IMR-90 (cell line): Measurements from ENCODE around the gene SCLY. TPM values are rescaled to one million over a fixed set of nuclear protein-coding genes. Genes with fewer than 3 reads are reported as not detected.

Experiments used
- ATAC-seq: fragments of 200-7000 bp; cut with Tn5 transposase; 2 replicates; pipeline ENCODE4 v1.9.1; 2020; ENCODE audit warnings: low read depth, mild to moderate bottlenecking, moderate library complexity
- BruUV-seq: library from RNA; stranded (reverse); fragments of 400-500 nt; replicated peaks from 2 replicates; lab custom pipeline; 2021; lab: Mats Ljungman, UMichigan
- CTCF ChIA-PET: fragments of 300-600 bp; formaldehyde crosslinking; extraction: SDS; loops from one replicate; lab custom pipeline; 2021; ENCODE audit warnings: antibody characterized with exemption; lab: Yijun Ruan, JAX
- POLR2A ChIA-PET: fragments of 300-600 bp; sonication (Branson Sonifier 250); formaldehyde crosslinking; loops from one replicate; lab custom pipeline; 2022; ENCODE audit warnings: antibody characterized with exemption; ENCODE audit not compliant: unreplicated experiment; lab: Charles Lee
- DNase-seq: peaks from one replicate; pipeline ENCODE4 v3.0.0; 2013
- H2AFZ ChIP-seq: replicated peaks from 2 replicates; pipeline ENCODE3; 2013; ENCODE audit warnings: low read length, mild to moderate bottlenecking; ENCODE audit not compliant: poor library complexity
- H2AK5ac ChIP-seq: 2 replicates; pipeline ENCODE4 v1.6.1; 2013; ENCODE audit warnings: low read depth, low read length, inconsistent platforms
- H2AK9ac ChIP-seq: replicated peaks from 2 replicates; pipeline ENCODE3; 2013; ENCODE audit warnings: mild to moderate bottlenecking, low read depth, low read length, moderate library complexity; ENCODE audit not compliant: poor library complexity
- H2BK120ac ChIP-seq: 2 replicates; pipeline ENCODE4 v1.6.1; 2013; ENCODE audit warnings: low read depth, low read length, inconsistent platforms
- H2BK15ac ChIP-seq: 3 replicates; pipeline ENCODE4 v1.6.1; 2013; ENCODE audit warnings: low read depth, low read length, inconsistent platforms
- H2BK20ac ChIP-seq: 2 replicates; pipeline ENCODE4 v1.6.1; 2013; ENCODE audit warnings: low read depth, mild to moderate bottlenecking, inconsistent platforms, low read length, moderate library complexity
- H2BK5ac ChIP-seq: 2 replicates; pipeline ENCODE4 v1.6.1; 2013; ENCODE audit warnings: mild to moderate bottlenecking, low read depth, low read length, inconsistent platforms; ENCODE audit not compliant: poor library complexity, severe bottlenecking
- H3K14ac ChIP-seq: replicated peaks from 2 replicates; pipeline ENCODE4 v1.6.1; 2013; ENCODE audit warnings: low read depth, low read length, inconsistent platforms
- H3K18ac ChIP-seq: 2 replicates; pipeline ENCODE4 v1.6.1; 2013; ENCODE audit warnings: low read depth, low read length, control low read depth
- H3K23ac ChIP-seq: 2 replicates; pipeline ENCODE4 v1.6.1; 2013; ENCODE audit warnings: low read depth, low read length, inconsistent platforms
- H3K27ac ChIP-seq: 2 replicates; pipeline ENCODE4 v1.5.1; 2013; ENCODE audit warnings: mild to moderate bottlenecking, control low read depth, low read length; ENCODE audit not compliant: insufficient read depth
- H3K27me3 ChIP-seq: 2 replicates; pipeline ENCODE4 v1.6.1; 2013; ENCODE audit warnings: low read length; ENCODE audit not compliant: control insufficient read depth, insufficient read depth
- H3K36me3 ChIP-seq: 2 replicates; pipeline ENCODE4 v1.6.1; 2013; ENCODE audit warnings: low read length, mixed read lengths; ENCODE audit not compliant: control insufficient read depth, insufficient read depth
- H3K4ac ChIP-seq: 2 replicates; pipeline ENCODE4 v1.6.1; 2013; ENCODE audit warnings: low read depth, low read length, inconsistent platforms
- H3K4me1 ChIP-seq: 2 replicates; pipeline ENCODE4 v1.6.1; 2013; ENCODE audit warnings: low read length, mixed read lengths; ENCODE audit not compliant: control insufficient read depth, insufficient read depth
- H3K4me2 ChIP-seq: 2 replicates; pipeline ENCODE4 v1.6.1; 2013; ENCODE audit warnings: low read depth, mild to moderate bottlenecking, control low read depth, low read length, moderate library complexity
- H3K4me3 ChIP-seq: 2 replicates; pipeline ENCODE4 v1.5.1; 2013; ENCODE audit warnings: low read depth, mild to moderate bottlenecking, control low read depth, low read length, moderate library complexity; ENCODE audit not compliant: insufficient read depth
- H3K56ac ChIP-seq: 2 replicates; pipeline ENCODE4 v1.6.1; 2013; ENCODE audit warnings: low read length, inconsistent platforms; ENCODE audit not compliant: insufficient read depth; ENCODE audit errors: extremely low read depth
- H3K79me1 ChIP-seq, 2 experiments: 2 replicates each; pipeline ENCODE4 v1.6.1; 2013; ENCODE audit warnings: low read length in 2 of 2, inconsistent platforms in 1 of 2, low read depth in 1 of 2
- H3K9ac ChIP-seq: 2 replicates; pipeline ENCODE4 v1.6.1; 2013; ENCODE audit warnings: low read depth, low read length, control low read depth
- H3K9me1 ChIP-seq: 2 replicates; pipeline ENCODE4 v1.6.1; 2013; ENCODE audit warnings: low read length, inconsistent platforms; ENCODE audit not compliant: insufficient read depth
- H3K9me3 ChIP-seq: 2 replicates; pipeline ENCODE4 v1.6.1; 2013; ENCODE audit warnings: low read length; ENCODE audit not compliant: control insufficient read depth, insufficient read depth
- H4K20me1 ChIP-seq: 2 replicates; pipeline ENCODE4 v1.6.1; 2013; ENCODE audit warnings: low read length, inconsistent platforms; ENCODE audit not compliant: insufficient read depth
- H4K5ac ChIP-seq: 2 replicates; pipeline ENCODE4 v1.6.1; 2013; ENCODE audit warnings: mild to moderate bottlenecking, low read depth, low read length, control low read depth
- H4K8ac ChIP-seq, 2 experiments: 2 replicates each; pipeline ENCODE4 v1.6.1; 2013; ENCODE audit warnings: low read depth in 2 of 2, low read length in 2 of 2, control low read depth in 1 of 2, inconsistent platforms in 1 of 2
- H4K91ac ChIP-seq: 2 replicates; pipeline ENCODE4 v1.6.1; 2013; ENCODE audit warnings: low read depth, low read length, inconsistent platforms; ENCODE audit not compliant: insufficient read depth
- BHLHE40 ChIP-seq: fragments of 150-350 bp; IDR thresholded peaks from 2 replicates; pipeline ENCODE4 v1.6.1; 2016; ENCODE audit warnings: mild to moderate bottlenecking, low read depth, low read length
- CEBPB ChIP-seq: IDR thresholded peaks from 2 replicates; pipeline ENCODE4 v1.6.1; 2012; ENCODE audit warnings: low read depth, low read length, improper control_type of control experiment
- CHD1 ChIP-seq: IDR thresholded peaks from 2 replicates; pipeline ENCODE4 v1.6.1; 2012; ENCODE audit warnings: low read depth, low read length, improper control_type of control experiment
- CTCF ChIP-seq: conservative IDR thresholded peaks from 2 replicates; pipeline ENCODE4 v1.5.1; 2012; ENCODE audit warnings: mild to moderate bottlenecking, low read depth, low read length, improper control_type of control experiment
- MAFK ChIP-seq: IDR thresholded peaks from 2 replicates; pipeline ENCODE4 v1.6.1; 2012; ENCODE audit warnings: low read depth, low read length, improper control_type of control experiment
- MAZ ChIP-seq: IDR thresholded peaks from 2 replicates; pipeline ENCODE4 v1.6.1; 2012; ENCODE audit warnings: low read depth, mild to moderate bottlenecking, low read length, improper control_type of control experiment, moderate library complexity, borderline replicate concordance
- POLR2A ChIP-seq: IDR thresholded peaks from 2 replicates; pipeline ENCODE4 v1.6.1; 2012; ENCODE audit warnings: mild to moderate bottlenecking, low read depth, low read length
- RCOR1 ChIP-seq: IDR thresholded peaks from 2 replicates; pipeline ENCODE4 v1.6.1; 2012; ENCODE audit warnings: mild to moderate bottlenecking, low read length, improper control_type of control experiment; ENCODE audit not compliant: insufficient replicate concordance
- SMC3 ChIP-seq: fragments of 150-350 bp; IDR thresholded peaks from 2 replicates; pipeline ENCODE4 v1.6.1; 2016; ENCODE audit warnings: low read depth, mild to moderate bottlenecking, antibody characterized with exemption, low read length, moderate library complexity
- WGBS, 2 experiments: methylation state at CpG; one replicate each; pipeline versions ENCODE4 v1.1.5 to v1.1.7; 2013; ENCODE audit warnings: missing lambda C conversion rate in 2 of 2; ENCODE audit not compliant: insufficient read length in 1 of 2; ENCODE audit errors: extremely low coverage in 2 of 2; 5-methylcytosine and 5-hydroxymethylcytosine counted together
- dilution Hi-C: fragments of 300-500 bp; cut with HindIII; formaldehyde crosslinking; loops from one replicate; pipeline ENCODE4 v1.14.3; 2018; ENCODE audit warnings: low sequenced_read_pairs; ENCODE audit not compliant: unreplicated experiment
- in situ Hi-C: fragments of 300-500 bp; cut with MboI; formaldehyde crosslinking; loops from 3 replicates; pipeline ENCODE4 v1.14.3; 2019; ENCODE audit warnings: low sequenced_read_pairs, inconsistent platforms, mixed read lengths
- intact Hi-C: fragments of 100-400 bp; cut with micrococcal nuclease; formaldehyde crosslinking; loops from 2 replicates; pipeline ENCODE4 v1.10.0; 2022
- polyA plus RNA-seq, 3 experiments: library from polyadenylated mRNA; depleted of rRNA; stranded (reverse); fragments of >200 nt; gene quantifications; 2 replicates each; pipeline ENCODE4 v1.2.3, GENCODE V29; 2012; ENCODE audit warnings: low replicate concordance in 1 of 3
- total RNA-seq: library from RNA; depleted of rRNA; stranded (reverse); fragments of >200 nt; gene quantifications from 2 replicates; pipeline ENCODE4 v1.2.3, GENCODE V29; 2012
- TF ChIP-seq, protein P1 (sequence below): fragments of 150-350 bp; IDR thresholded peaks from 2 replicates; pipeline ENCODE4 v1.6.1; 2017; ENCODE audit warnings: mild to moderate bottlenecking, antibody characterized with exemption, low read length, low read depth

SCLY gene
- total and polyA plus RNA-seq, 2 of the 4 experiments (the other 2 are of a cell fraction) = 8.6 to 10.5 TPM

- H3K4ac ChIP-seq = no peak overlapping the region
- no peak overlapping the region for H4K5ac ChIP-seq
- no peak overlapping the region for H3K18ac ChIP-seq
- peaks cover 35 to 59% of the 10 kb centered on the region in 2 experiments for H3K79me1 ChIP-seq
- H3K14ac ChIP-seq = no peak overlapping the region
- in situ Hi-C loops = no loop called here
- no peak overlapping the region for H2BK20ac ChIP-seq
- ATAC-seq = no peak
- no peak overlapping the region for H3K56ac ChIP-seq
- peaks cover 9% of the 10 kb centered on the region for H3K4me1 ChIP-seq
- H3K9me1 ChIP-seq = peaks cover 26% of the 10 kb centered on the region
- TF ChIP-seq MAZ (no peak), CEBPB (no peak), SMC3 (no peak), POLR2A (no peak), CHD1 (no peak), BHLHE40 (no peak), CTCF (no peak), MAFK (no peak), RCOR1 (no peak)
- TF ChIP-seq, protein P1, sequence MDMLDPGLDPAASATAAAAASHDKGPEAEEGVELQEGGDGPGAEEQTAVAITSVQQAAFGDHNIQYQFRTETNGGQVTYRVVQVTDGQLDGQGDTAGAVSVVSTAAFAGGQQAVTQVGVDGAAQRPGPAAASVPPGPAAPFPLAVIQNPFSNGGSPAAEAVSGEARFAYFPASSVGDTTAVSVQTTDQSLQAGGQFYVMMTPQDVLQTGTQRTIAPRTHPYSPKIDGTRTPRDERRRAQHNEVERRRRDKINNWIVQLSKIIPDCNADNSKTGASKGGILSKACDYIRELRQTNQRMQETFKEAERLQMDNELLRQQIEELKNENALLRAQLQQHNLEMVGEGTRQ = no peak
- ChIA-PET POLR2A (no interaction called here), CTCF (no interaction called here)
- H2AFZ ChIP-seq = no peak overlapping the region
- WGBS, 2 experiments = 100% methylated on average over 1 of the region's 7 CpGs; no CpG with 5 or more reads in 1 of the 2 experiments
- H3K23ac ChIP-seq = no peak overlapping the region
- H2BK5ac ChIP-seq = no peak overlapping the region
- no peak overlapping the region for H3K4me3 ChIP-seq
- H4K91ac ChIP-seq = no peak overlapping the region
- intact Hi-C loops = no loop called here
- no peak overlapping the region for H2AK5ac ChIP-seq
- H4K8ac ChIP-seq = no peak overlapping the region
- peaks cover 14% of the 10 kb centered on the region; the same call in 1 of the 2 replicates for H4K20me1 ChIP-seq
- H3K9me3 ChIP-seq = no peaks in the 10 kb centered on the region
- H3K4me2 ChIP-seq = no peak overlapping the region
- H3K27me3 ChIP-seq = no peaks in the 10 kb centered on the region
- H3K36me3 ChIP-seq = peaks cover 4% of the 10 kb centered on the region
- no TSS peak for BruUV-seq
- no peak overlapping the region for H3K9ac ChIP-seq
- no peak overlapping the region for H2AK9ac ChIP-seq
- DNase-seq = no peak
- no peak overlapping the region for H2BK15ac ChIP-seq
- no peak overlapping the region for H2BK120ac ChIP-seq
- H3K27ac ChIP-seq = no peak overlapping the region
- dilution Hi-C loops = no loop called here
Measured at GRCh38 chr2:238013806-238014205, 47.0 kb upstream of the SCLY start.
